HK-2 (cell line): Measurements from ENCODE around the gene USP3.

Experiments
- DNase-seq: peaks from one replicate; pipeline ENCODE4 v3.0.0-alpha.2; 2018; ENCODE audit not compliant: unreplicated experiment

Gene USP3

GRCh38 chr15:63497642-63498467, 6.5 kb upstream of the USP3 start:
- DNase-seq, result no peak

GRCh38 chr15:63499175-63499549, 5.2 kb upstream of the USP3 start:
- no peak for DNase-seq

- DNase-seq, result no peak
Measured at GRCh38 chr15:63499611-63500010, 4.8 kb upstream of the USP3 start.

GRCh38 chr15:63500265-63501250, 3.8 kb upstream of the USP3 start:
- no peak for DNase-seq

- peak; percentile 77 for DNase-seq
Measured at GRCh38 chr15:63501256-63502089, 2.9 kb upstream of the USP3 start.

GRCh38 chr15:63502137-63502766, 2.1 kb upstream of the USP3 start:
- DNase-seq, result no peak

GRCh38 chr15:63502843-63503738, 1.3 kb upstream of the USP3 start:
- DNase-seq, result peak; percentile 91

- DNase-seq, result peak; percentile 77
Measured at GRCh38 chr15:63503739-63504246, 600 bp upstream of the USP3 start.

GRCh38 chr15:63504979-63505841, 817 bp downstream of the USP3 start:
- peak; percentile 34 for DNase-seq

GRCh38 chr15:63505842-63506222, 1.4 kb downstream of the USP3 start:
- DNase-seq, result no peak

GRCh38 chr15:63506537-63507035, 2.2 kb downstream of the USP3 start:
- no peak for DNase-seq

- no peak for DNase-seq
Measured at GRCh38 chr15:63507878-63508818, 3.8 kb downstream of the USP3 start.

GRCh38 chr15:63509056-63509954, 4.9 kb downstream of the USP3 start:
- no peak for DNase-seq

- no peak for DNase-seq
Measured at GRCh38 chr15:63509955-63510940, 5.9 kb downstream of the USP3 start.

- DNase-seq, result no peak
Measured at GRCh38 chr15:63512148-63512547, 7.8 kb downstream of the USP3 start.
